Activated CD4-positive, alpha-beta T cell treated with anti-CD3 and anti-CD28 coated beads, Interleukin-2, amount 50 U/mL, for 1 hour (primary cell): ENCODE results near the gene BBX.
A peak's percentile ranks its signal among the peaks of the same experiment; 100 is the strongest.
"Not testable (repeated sequence)": the region's sequence is repeated elsewhere in the genome, so short reads cannot be mapped to it uniquely, and the experiment has no call there.

ENCODE experiments used
- DNase-seq: peaks from one replicate; pipeline ENCODE4 v3.0.0-alpha.2; 2020

The BBX gene

GRCh38 chr3:107810171-107811071 is 287.7 kb downstream of the BBX start:
- DNase-seq: no peak

- no peak for DNase-seq
Observed at GRCh38 chr3:107813026-107813425, 290.3 kb downstream of the BBX start.

GRCh38 chr3:107816107-107816506 is 293.3 kb downstream of the BBX start:
- no peak for DNase-seq

- DNase-seq: no peak
Observed at GRCh38 chr3:107817076-107817475, 294.3 kb downstream of the BBX start.

DNA sequence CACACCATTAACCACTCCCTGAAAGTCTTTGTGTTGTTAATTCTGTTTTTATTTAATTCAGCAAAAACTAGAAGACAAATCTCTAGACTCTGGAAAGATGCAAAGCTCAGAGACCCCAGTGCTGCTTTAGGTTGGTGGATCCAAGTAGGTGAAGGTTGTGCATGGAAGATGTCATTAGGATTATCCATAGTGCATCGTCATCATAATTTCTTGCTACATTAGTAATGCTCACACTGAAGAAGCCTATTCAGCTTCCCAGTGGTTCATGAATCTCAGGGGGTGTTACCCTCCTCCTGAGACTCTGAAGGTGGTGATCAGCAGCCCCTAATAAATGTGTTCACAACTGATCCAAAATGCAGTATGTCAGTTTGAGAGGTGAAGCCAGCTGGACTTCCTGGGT is 295.3 kb downstream of the BBX start:
- no peak for DNase-seq

DNA sequence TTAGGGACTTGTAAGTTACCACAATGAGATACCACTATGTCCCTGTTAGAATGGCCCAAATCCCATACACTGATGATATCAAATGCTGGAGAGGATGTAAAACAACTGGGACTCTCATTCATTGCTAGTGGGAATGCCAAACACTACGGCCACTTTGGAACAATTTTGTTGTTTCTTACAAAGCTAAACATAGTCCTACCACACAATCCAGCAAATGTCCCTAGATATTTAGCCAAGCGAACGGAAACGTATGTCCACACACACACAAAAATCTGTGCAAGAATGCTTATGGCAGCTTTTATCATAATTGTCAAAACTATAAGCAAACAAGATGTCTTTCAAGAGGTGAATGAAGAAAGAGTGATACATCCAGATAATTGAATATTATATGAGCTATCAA is 296.9 kb downstream of the BBX start:
- no peak for DNase-seq

DNA sequence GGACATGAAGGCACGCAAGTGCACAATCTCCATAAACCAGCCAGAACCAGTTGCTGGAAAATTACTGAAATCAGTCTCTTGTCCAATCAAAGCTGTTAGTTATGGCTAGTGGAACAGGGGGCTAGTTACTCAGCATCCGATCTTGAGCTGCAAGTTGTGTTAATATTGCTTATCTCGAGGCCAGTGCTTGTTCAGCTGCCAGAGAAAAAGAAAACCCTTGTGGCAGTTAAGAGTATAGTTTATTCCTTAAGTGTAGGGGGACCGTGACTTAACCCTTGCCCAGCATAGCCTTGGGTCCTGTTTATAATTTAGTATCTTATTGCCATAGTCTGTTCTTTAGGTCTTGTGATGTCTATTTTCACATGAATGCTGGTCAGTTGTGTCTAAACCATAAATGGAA is 299.5 kb downstream of the BBX start:
- no peak for DNase-seq

- no peak for DNase-seq
Observed at GRCh38 chr3:107824822-107825371, 302.1 kb downstream of the BBX start.

DNA sequence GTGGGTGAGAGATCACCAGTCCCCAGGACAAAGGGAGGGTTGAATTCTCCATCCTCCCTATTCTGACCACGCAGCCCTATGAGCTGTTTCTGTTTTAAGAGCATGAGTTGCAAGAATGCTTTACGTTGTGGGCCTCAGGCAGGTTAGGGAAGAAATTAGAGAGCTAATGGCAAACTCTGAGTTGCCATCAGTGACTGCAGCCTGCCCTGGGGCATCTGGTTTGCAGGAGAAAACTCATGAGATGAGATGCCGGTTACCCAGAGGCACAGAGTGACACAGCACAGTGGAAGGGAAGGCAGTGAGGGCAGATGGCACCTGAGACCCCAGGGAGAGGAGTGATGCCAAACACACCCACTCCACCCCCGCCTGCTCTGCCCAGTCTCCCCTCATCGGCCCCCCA is 302.8 kb downstream of the BBX start:
- no peak for DNase-seq

DNA sequence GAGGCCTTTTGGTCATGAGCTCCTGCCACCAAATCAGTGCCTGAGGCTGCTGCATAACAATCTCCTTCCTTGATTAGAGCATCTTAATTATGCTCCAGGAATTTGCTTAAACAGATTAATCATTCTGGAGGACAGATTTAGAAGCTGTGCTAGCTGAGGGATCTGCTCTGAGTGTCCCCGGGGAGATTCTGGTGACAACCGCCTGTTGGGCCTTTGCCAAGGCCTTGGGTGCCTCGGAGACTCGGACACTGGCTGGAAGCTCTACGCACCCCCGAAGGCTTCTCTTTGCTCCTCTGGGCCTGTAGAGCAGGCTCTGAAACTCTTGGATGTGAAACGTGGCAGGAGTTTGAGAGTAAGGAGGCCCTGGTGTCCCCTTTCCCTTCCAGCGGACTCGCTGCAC is 304.0 kb downstream of the BBX start:
- no peak for DNase-seq

DNA sequence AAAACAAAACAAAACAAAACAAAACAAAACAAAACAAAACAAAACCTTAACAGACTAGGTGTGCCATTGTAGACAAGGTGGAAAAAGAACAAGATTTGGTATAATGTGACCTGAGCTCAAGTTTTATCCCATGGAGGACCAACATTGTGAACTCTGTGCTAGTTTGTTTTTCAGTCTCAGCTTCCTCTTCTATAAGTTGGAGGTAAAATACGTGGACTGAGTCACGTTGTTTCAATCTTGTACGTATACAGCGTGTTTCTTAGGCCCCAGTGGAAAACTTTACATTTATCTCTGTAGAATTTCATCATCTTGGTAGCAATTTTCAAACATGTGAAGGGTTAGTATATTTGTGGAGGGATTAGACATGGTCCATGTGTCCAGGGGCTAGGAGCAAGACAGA is 306.4 kb downstream of the BBX start:
- no peak for DNase-seq

DNA sequence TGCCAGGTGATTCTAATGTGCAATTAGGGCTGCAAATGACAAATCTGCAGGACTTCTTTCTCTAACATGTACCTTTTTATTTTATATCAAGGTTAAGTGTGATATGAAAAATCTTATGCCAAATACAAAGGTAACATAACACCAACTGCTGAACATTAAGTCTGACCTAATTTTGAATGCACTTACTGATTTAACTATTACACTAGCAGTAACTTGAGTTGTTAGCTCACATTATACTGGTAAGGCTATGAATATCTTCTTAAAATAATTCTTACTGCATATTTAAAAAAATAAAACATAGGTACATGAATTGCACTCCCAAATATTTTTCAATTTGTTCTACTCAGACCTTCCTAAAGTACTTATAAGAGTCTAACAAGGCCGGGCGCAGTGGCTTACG is 308.8 kb downstream of the BBX start:
- no peak for DNase-seq

GRCh38 chr3:107833043-107833442 is 310.3 kb downstream of the BBX start:
- DNase-seq: no peak

DNA sequence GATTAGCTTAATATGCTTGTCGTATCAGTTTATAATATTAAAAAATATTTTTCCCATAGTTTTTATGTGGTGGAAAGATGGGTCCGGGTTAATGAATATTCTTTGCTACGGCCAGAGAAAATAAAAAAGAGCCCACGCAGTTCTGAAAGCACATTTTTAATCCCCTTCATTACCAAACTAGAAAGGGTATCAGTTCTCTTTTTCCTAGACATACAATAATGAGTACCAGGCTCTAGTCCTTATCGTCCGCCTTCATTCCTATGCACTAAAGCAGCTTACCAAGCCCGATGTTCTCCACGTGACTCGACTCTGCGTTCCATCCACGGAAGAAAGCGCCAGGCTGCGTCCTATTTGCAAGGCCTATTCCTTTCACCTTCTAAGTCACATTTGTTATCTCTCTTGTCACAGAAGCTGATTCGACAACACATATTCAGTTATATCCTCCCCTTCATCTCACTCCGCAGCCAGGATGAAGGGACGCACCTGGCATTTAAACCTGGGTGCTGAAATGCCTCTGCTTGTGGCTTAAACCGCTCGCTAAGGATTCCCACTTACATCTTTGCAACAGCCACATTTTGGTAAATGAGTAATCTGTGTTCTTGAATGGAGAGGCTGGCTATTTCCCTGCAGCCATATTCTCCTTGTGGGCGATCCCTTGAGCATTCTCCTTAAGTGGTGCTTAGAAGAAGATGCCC is 311.1 kb downstream of the BBX start:
- DNase-seq: no peak

- not testable (repeated sequence) for DNase-seq
Observed at GRCh38 chr3:107835001-107835400, 312.2 kb downstream of the BBX start.

DNA sequence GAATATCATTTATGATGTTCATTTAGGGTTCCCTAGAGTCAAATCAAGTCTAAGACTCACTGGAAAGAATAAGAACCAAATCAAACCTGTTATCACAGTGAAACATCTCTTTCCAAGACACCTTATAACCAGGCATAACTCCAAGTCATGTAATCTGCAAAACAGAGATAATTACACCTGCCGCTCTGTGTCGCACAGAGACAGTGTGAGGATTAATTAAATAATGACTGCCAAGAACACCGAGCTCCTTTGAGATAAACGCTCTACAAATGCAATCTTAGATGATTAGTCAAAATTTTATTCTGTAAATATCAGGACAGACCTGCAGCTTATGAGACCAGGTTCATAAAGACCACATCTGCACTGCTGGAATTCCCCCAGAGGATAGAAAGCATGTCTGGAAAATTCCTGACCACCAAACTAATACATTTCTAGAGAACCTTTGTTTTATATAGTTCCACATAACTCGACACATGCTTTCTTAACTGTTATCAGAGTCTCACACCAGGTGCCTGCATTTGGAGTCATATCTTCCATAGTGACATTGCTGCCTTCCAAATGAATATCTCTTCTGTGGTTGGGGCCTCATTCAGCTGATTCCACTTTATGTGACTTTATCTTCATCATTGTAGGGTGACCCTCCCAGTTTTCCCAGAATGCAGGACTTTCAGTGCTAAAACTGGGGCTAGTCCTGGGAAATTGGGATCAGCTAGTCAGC is 315.3 kb downstream of the BBX start:
- DNase-seq: no peak

DNA sequence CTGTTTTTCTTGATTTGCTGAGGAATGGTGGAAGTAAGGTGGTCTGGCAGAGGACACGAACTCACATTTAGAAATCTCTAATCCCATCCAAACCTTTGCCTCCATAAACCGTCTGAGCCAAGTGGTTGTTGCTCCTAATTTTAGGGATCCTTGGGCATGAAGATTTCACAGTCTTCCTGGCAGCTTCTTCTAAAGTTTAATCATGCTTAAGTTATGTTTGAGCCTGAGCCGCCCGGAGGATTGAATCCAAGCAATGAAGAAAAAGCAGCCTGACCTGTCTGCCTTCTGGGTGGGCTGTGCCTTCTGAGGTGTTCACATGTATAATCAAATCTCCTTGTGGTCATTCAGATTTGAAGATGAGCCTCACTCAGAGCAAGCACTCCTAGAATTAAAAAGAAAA is 319.1 kb downstream of the BBX start:
- no peak for DNase-seq

DNA sequence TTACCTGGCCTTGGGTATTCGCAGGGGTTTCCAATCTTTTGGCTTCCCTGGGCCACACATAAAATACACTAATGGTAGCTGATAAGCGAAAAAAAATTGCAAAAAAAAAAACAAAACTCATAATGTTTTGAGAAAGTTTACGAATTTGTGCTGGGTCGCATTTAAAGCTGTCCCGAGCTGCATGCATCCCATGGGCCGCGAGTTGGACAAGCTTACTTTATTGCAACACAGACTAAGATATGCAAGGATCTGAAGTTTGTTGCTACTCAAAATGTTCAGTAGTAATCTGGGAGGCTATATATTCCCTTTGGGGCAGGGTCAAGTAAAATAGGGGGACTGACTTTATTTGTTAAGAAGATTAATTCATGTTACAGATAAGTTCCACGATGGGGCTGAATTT is 320.2 kb downstream of the BBX start:
- DNase-seq: no peak

DNA sequence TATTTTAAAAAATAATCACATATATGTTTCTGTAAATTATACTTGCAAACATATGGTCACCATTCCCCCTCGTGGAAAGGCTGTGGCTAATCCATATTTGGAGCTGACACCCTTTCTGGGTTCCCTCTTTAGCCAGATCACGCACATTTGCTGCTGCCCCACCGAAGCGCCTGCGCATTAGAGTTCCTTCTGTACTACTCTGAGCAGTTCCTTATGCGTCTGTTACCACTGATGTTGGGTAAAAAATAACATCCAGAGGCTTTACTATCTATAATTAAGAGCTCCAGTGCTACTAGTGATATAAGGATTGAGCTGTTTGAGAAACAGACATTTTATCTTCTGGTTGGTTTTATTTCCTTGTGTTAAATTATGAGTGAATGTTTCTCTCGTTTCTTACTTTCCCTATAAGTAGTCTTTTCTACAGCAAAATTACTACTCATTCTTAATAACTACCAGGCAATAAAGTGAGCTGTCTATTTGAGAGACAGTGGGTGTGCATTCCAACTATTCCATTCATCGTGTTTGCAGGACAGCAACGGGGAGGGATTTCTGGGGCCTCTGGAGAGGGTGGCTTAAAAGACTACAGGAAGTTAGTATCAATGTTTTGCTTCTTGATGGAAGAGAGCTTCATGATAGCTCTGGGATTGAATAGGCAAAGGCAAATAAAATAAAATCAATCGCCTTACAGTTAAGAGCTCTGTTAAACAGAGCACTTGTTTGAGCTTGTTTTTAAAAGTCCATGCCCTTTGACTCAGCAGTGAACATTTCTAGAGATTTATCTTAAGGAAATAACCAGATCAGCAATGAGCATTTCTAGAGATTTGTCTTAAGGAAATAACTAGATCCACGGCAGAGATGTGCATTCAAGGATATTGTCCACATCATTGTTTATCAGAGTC is 322.9 kb downstream of the BBX start:
- no peak for DNase-seq

GRCh38 chr3:107846279-107846852 is 323.6 kb downstream of the BBX start:
- DNase-seq: peak; percentile 24

DNA sequence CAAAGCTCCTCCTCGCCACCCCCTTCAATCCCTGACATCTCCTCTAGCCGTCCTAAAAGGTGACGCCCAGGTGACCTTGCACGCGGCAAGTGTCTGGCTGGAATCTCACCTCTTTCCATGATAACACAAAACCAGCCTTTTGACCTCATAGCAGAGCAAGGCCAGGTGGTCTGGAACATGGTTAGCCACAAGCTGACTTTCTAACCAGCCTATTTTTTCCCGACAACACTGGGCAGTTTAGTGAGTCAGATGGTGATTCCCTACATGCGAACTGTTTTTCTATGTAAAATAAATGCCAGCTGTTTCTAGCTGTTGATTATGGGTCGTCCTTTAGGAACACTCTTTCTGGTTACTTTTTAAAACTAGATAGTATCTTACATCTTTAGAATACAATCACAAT is 325.0 kb downstream of the BBX start:
- no peak for DNase-seq

DNA sequence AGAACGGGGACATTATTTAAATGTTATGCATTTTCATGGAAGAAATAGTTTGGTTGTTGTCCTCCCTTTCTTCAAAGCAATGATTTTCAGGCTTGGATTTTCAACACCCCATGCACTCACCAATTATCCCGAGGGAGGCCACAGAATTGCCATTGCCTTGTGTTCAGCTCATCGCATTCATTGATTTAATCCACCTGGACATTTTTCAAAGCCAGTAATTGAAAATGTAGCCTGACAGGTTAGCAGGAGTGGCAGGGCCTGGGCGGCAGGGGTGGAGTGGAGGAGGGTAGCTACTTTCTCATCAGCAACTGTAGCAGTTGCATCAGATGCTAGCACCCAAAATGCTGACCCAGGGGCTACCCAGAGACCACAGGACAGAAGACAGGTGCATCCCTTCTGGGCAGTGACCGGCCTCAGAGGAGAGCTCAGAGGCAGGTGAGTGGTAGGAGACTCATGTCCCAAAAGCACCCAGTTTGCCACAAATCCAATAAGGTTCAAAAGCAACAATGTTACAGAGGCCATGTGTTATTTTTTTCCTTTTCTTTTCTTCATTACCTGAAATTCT is 325.7 kb downstream of the BBX start:
- DNase-seq: no peak
